Spleen (tissue), 7 donors: Measurements from ENCODE around the gene ERC2.

Source experiments
- CTCF ChIP-seq, 11 experiments: fragments of 200-600 bp in 7 of 11; fragments of 450-650 bp in 4 of 11; sonication (generic) in 4 of 11; IDR thresholded peaks in 8 of 11; conservative IDR thresholded peaks in 3 of 11; 1 replicate in 7 of 11; 2 replicates in 4 of 11; pipeline versions ENCODE4 v1.4.0 to v1.8.0; 2016 to 2021; ENCODE audit warnings: antibody characterized with exemption in 11 of 11, inconsistent platforms in 4 of 11, mild to moderate bottlenecking in 1 of 11
- POLR2A ChIP-seq, 3 donors: fragments of 450-650 bp; IDR thresholded peaks; one replicate each; pipeline ENCODE4 v1.5.1; 2017; ENCODE audit warnings: antibody characterized with exemption in 3 of 3, mild to moderate bottlenecking in 1 of 3
- POLR2AphosphoS5 ChIP-seq, 3 donors: sonication (generic); formaldehyde crosslinking; IDR thresholded peaks; one replicate each; pipeline ENCODE4 v1.5.1; 2017; ENCODE audit warnings: antibody characterized with exemption in 3 of 3
- donor health status: DM: no; HTN: no; CAD: no; lungs with moderate emphysema.
- donor health status: DM: no; HTN: no; CAD: no.
- donor health status: DM: no; HTN: no; CAD: no.

- TF ChIP-seq POLR2A (IDR thresholded peaks at IDR 0.05) (no peak), CTCF (IDR thresholded peaks at IDR 0.05 in 8 of 11, conservative IDR thresholded peaks at IDR 0.05 in 3 of 11) (no peak), POLR2AphosphoS5 (IDR thresholded peaks at IDR 0.05) (no peak)
Measured at GRCh38 chr3:56136514-56136913, 331.8 kb downstream of the ERC2 start.
